GM18526 (cell line): ENCODE results near the gene IL17RA.

ENCODE experiments used
- POLR2A ChIP-seq: IDR thresholded peaks from 3 replicates; pipeline ENCODE4 v1.6.1; 2011; ENCODE audit not compliant: insufficient read length; ENCODE audit errors: extremely low read depth

The IL17RA gene

GRCh38 chr22:17149076-17149815 is 64.4 kb downstream of the IL17RA start:
- TF ChIP-seq POLR2A = no peak

GRCh38 chr22:17152340-17152739 is 67.5 kb downstream of the IL17RA start:
- no peak for TF ChIP-seq POLR2A

GRCh38 chr22:17152971-17153370 is 68.2 kb downstream of the IL17RA start:
- TF ChIP-seq POLR2A = no peak

- TF ChIP-seq POLR2A = no peak
Measured at GRCh38 chr22:17155941-17156340, 71.1 kb downstream of the IL17RA start.

- no peak for TF ChIP-seq POLR2A
Measured at GRCh38 chr22:17157714-17158113, 72.9 kb downstream of the IL17RA start.

GRCh38 chr22:17158176-17158567 is 73.4 kb downstream of the IL17RA start:
- no peak for TF ChIP-seq POLR2A

- peak; percentile 42 for TF ChIP-seq POLR2A
Measured at GRCh38 chr22:17158568-17159503, 74.0 kb downstream of the IL17RA start, which contains the start of gene HDHD5. Gene HDHD5 (minus strand): TSS chr22:17159277. CDS start chr22:17159251, 26 bp downstream.

GRCh38 chr22:17159504-17159951 is 74.7 kb downstream of the IL17RA start:
- TF ChIP-seq POLR2A = no peak

GRCh38 chr22:17161991-17162390 is 77.2 kb downstream of the IL17RA start:
- TF ChIP-seq POLR2A = no peak

- TF ChIP-seq POLR2A = no peak
Measured at GRCh38 chr22:17162731-17163130, 77.9 kb downstream of the IL17RA start.

- TF ChIP-seq POLR2A = no peak
Measured at GRCh38 chr22:17164392-17165024, 79.7 kb downstream of the IL17RA start.
